ENCODE data around the gene ARSB.

- TF ChIP-seq L3MBTL2 (conservative IDR thresholded peaks at IDR 0.05) (no peak), FOXK2 (IDR thresholded peaks at IDR 0.05) (no peak), FOXA1 (IDR thresholded peaks at IDR 0.05) (no peak), HDGF (IDR thresholded peaks at IDR 0.05; ENCODE audit: borderline replicate concordance) (no peak), CTBP1 (IDR thresholded peaks at IDR 0.05; ENCODE audit: borderline replicate concordance) (no peak), NFRKB (IDR thresholded peaks at IDR 0.05) (no peak), SP1 (IDR thresholded peaks at IDR 0.05) (no peak), BHLHE40 (IDR thresholded peaks at IDR 0.05; ENCODE audit: borderline replicate concordance) (no peak)
These were observed 26.3 kb downstream of the ARSB start for GRCh38 chr5:78958672-78959445.
